HG02870 (cell line): ENCODE results near the gene ATP2C2.
"Not testable (repeated sequence)": the region's sequence is repeated elsewhere in the genome, so short reads cannot be mapped to it uniquely, and the experiment has no call there.

Source experiments
- ATAC-seq: cut with Tn5 transposase; IDR thresholded peaks from one replicate; pipeline ENCODE4 v1.9.1; 2021; ENCODE audit warnings: mild to moderate bottlenecking, moderate library complexity; ENCODE audit not compliant: unreplicated experiment

The ATP2C2 gene

DNA sequence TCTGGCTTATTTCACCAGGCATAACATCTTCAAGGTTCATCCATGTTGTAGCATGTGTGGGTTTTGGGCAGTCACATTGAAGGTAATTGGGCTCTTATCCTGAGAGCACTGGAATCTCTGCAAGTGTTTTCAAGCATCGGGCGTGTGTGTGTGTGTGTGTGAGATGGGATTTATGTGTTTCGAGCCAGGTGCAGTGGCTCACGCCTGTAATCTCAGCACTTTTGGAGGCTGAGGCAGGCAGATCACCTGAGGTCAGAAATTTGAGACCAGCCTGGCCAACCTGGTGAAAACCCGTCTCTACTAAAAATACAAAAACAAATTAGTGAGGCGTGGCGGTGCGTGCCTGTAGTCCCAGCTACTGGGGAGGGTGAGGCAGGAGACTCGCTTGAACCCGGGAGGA, 27.7 kb downstream of the ATP2C2 start:
- ATAC-seq, result not testable (repeated sequence)

DNA sequence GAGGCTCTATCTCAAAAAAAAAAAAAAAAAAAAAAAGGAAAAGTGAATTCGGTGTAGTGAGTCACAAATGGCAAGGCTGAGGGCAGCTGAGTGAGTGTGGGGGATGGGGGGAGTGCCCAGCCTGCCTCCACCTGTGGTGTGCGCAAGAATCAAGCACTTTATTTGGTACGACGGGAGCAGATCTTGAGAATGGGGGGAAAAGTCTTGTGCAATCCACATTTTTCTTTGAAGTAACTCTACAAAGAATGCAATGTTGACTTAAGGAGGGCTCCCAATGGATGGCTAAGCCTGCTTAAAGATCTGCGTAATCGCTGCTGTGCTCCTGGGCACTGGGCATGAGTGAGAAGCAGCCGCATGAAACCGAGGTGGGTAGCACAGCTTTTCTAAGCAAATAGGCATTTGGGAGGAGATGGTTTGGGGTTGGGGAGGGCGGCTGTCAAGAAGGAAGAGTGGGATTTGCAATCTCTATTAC, 28.2 kb downstream of the ATP2C2 start:
- ATAC-seq, result no peak

DNA sequence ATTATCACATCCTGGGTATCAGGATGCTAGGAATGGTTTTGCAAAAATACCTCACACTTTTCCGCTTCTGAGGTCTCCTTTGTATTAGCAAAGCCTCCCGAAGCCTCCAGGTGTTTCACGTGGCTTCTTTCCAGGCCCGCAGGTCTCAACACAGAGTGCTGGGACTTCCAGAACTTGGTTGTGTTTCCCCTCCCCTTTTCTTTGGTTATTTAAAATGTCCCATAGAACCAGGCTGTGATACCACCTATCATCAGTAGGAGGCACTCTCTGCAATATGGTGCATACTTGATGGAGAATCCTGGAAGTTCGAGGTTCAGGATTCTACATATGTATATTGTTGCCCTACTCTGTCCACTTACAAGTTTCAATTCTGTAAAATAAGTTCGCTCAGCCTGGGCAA, 28.8 kb downstream of the ATP2C2 start:
- ATAC-seq, result no peak

DNA sequence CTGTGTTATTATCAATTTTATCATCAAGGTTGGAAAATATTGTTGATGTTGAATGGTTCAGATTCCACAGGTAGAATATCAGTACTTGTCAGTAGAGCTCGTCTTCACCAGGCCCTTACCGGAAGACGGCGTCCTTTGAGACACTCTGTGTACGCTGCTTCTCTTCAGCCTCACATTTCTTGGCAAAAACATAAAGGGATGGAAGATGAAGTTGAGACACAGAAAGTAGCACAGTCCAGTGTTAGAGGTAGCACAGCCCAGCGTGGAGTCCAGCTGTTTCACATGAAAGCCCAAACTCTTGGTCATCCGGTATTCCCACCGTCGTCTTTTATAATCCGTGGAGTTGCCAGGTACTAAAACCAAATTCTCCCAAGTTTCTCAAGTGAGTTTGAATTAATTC, 30.4 kb downstream of the ATP2C2 start:
- no peak for ATAC-seq

DNA sequence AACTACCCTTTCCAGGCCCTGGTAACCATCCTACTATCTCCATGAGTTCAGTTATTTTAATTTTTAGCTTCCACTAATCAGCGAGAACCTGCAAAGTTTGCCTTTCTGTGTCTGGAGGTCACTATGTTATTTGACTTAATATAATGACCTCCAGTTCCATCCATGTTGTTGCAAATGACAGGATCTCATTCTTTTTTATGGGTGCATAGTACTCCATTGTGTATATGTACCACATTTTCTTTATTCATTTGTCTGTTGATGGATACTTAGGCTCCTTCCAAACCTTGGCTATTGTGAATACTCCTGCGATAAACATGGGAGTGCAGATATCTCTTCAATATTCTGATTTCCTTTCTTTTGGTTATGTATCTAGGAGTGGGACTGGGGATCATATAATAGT, 31.6 kb downstream of the ATP2C2 start:
- ATAC-seq, result not testable (repeated sequence)

DNA sequence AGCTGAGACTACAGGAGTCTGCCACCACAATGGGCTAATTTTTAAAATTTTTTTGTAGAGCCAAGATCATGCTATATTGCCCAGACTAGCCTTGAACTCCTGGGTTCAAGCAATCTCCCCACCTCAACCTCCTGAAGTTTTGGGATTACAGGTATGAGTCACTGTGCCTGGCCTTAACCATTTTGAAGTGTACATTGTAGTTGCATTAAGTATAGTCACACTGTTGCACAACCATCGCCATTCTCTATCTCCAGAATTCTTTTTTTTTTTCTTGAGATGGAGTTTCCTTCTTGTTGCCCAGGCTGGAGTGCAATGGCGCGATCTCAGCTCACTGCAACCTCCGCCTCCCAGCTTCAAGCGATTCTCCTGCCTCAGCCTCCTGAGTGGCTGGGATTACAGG, 35.1 kb downstream of the ATP2C2 start:
- not testable (repeated sequence) for ATAC-seq

DNA sequence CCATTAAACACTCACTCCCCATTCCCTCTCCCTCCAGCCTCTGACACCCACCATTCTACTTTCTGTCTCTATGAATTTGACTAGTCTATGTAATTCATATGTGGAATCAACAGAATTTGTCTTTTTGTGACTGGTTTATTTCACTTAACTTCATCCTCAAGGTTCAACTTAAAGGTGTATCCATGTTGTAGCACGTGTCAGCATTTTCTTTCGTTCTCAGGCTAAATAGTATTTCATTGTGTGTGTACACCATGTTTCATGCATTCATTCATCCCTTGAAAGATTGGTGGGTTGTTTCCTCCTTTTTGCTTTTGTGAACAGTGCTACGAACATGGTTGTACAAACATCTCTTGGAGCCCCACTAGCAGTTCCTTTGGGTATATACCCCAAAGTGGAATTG, 36.0 kb downstream of the ATP2C2 start:
- no peak for ATAC-seq

DNA sequence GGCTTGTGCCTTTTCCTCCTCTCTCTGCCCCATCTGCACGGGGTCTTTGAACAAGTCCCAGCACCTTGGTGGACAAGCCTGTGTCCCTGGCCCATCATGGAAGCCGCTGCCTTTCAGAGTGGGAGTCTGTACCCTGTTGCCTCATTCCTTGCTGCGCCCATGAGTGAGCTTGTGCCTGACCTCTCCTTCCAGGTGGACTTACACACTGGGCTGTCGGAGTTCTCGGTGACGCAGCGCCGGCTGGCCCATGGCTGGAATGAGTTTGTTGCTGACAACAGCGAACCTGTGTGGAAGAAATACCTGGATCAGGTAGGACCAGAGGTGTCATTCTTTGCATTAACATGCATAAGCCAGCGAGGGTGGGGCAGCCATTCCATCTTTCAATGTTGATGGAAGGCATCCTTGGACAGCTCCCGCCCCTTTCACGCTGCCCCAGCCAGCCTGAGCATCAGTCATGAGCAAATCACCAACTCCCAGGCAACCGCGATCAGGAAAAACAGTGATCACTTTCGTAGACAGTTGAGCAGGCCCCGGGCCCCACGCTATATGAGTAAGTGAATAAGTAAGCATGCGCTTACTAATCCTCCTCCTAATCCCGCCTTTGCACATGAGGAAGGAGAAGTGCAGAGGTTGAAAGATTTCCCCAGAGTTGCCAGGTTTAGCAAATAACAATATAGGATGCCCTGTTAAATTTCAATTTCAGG, 36.8 kb downstream of the ATP2C2 start:
- ATAC-seq, result no peak

DNA sequence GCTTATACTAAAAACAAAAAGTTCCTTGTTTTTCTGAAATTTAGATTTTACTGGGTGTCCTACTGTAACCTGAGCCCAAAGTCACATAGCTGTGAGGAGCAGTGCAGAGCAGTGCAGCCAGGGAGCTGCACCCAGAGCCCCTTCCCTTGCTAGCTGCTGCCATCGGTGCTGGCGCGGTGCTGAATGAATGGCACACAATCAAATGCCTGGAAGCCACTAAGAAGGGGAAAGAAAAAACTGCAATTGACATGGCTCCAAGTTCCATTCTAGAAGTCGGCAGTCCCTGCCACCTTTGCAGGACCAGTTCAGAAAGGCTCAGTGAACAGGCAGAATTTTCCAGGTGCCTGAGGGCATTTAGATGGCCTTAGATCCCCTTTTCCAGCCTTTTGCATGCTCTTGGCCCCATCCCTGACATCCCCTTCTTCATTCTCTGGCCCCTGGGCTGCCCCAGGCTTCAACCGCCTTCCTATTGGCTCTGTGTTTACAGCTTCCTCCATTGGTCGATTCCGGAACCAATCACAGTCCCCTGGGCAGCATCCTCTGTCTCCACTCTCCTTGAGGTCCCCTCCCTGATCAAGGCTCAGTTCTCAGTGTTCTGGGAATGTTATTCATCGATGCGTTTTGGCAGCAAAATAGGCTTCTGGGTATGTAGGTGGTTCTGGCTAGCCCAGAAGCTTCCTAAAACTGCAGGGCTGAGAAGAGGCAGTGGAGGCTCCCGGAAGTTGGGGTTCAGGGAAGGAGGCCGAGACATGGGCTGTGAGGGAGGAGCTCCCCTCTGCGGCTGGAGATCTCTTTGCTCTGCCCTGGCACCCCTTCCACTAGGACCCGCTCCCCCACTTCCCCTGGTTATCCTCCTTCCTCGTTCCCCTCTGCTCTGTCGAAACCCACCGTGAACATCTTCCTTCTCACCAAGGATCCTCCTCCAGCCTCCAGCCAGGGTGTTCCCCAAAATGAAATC, 37.9 kb downstream of the ATP2C2 start:
- no peak for ATAC-seq

DNA sequence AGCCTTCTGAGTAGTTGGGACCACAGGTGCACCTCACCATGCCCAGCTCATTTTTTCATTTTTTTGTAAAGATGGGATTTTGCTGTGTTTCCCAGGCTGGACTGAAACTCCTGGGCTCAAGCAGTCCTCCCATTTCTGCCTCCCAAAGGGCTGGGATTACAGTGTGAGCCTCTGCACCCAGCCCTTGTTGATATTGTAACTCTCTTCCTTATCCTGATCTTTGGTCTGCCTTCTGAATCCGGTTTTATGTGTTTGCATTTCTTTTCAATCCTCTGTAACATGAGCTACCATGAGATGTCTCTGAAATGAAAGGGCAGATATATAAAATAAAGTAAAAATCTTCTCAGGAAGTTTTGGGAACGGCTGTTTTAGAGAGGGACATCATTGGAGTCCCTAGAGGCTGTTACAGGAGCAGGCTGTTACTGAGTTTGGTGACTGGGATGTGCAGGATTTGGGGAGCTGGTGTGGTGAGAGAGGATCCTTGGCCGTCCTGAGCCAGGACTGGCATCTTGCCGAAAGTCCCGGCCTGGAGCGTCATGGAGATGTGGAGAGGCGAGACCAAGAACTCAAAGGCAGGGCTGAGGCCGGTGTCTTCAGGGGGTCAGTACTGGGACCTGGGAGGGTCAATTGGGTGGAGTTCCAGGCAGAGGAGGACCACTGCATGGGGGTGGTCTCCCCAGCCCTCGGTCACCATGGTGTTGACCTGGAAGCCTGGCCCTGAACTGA, 39.4 kb downstream of the ATP2C2 start:
- no peak for ATAC-seq

DNA sequence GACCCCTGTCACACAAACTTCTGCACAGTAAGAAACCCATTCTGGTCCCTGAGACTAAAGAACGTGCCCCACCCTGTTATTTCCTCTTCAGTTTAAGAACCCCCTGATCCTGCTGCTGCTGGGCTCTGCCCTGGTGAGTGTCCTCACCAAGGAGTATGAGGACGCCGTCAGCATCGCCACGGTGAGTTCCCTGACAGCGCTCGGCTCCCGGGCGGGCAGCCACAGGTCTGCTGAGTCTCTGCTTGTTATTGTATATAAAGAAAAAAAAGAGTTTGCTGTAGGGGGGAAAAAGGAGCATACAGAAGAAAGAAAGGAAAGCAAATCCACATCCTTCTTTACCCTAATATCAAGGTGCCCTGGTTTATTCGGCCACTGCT, 40.0 kb downstream of the ATP2C2 start:
- no peak for ATAC-seq

DNA sequence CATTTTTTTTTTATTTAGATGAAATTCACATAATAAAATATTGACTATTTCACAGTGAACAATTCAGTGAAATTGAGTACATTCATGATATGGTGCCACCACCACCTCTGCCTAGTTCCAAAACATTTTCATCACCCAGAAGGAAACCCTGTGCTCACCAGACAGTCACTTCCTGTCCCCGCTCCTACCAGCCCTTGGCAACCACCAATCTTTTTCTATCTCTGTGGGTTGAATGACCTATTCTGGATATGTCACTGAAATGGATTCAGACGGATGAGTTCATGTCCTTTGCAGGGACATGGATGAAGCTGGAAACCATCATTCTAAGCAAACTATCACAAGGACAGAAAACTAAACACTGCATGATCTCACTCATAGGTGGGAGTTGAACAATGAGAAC, 40.5 kb downstream of the ATP2C2 start:
- ATAC-seq, result no peak

DNA sequence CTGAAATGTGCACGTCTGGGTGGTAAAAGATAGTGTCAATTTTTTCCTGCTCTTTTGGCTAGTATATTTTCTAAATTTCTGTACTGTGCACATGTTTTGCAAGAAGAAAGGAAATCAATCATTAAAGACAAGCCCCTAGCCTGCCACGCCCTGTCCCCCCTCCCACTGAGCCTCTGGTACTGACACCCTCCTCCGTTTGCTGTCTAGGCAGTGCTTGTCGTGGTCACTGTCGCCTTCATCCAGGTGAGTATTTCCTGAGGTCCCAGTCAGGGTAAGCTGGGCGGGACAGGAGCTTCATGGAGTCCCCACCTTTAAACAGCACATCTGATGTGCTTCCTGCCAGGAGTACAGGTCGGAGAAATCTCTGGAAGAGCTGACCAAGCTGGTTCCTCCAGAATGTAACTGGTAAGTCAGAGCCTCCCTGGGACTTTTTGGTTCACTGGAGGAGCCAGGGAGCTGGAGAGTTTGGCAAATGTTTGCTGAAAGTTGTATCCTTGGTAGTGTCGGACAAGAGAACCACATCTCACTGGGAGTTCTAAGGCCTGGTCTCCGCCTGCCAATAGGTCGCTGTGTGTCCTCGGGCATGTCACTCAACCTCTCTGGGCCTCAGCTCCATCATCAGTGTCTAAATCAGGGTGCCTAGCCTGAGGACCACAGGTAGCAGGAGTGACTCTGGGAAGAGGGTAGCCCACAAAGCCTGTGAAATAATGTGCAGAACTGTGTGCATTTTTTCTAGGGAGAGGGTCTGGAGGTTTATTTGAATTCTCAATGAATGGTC, 42.2 kb downstream of the ATP2C2 start:
- no peak for ATAC-seq

DNA sequence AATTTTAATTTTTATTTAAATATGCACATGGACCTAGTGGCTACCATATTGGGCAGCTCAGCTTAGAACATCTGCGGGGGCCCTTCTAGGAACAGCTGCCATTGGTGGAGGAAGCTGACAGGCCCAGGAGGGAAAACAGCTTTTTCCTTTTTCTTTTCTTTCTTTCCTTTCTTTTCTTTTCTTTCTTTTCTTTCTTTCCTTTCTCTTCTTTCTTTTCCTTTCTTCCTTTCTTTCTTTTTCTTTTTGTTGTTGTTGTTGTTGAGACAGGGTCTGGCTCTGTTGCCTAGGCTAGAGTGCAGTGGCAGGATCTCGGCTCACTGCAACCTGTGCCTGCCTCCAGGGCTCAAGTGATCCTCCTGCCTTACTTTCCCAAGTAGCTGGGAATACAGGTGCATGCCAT, 43.4 kb downstream of the ATP2C2 start:
- ATAC-seq, result no peak

DNA sequence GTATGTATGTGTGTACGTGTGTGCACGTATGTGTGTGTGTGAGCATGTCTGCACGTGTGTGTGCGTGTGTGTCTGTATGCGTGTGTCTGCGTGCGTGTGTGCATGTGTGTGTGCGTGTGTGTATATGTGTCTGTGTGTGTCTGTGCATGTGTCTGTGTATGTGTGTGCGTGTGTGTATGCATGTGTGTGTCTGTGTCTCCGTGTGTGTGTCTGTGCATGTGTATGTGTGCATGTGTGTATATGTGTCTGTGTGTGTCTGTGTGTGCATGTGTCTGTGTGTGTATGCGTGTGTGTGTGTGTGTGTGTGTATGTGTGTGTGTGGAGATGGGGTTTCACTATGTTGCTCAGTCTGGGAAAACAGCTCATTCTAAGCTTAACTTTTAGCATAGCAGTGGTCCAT, 43.9 kb downstream of the ATP2C2 start:
- ATAC-seq, result no peak

DNA sequence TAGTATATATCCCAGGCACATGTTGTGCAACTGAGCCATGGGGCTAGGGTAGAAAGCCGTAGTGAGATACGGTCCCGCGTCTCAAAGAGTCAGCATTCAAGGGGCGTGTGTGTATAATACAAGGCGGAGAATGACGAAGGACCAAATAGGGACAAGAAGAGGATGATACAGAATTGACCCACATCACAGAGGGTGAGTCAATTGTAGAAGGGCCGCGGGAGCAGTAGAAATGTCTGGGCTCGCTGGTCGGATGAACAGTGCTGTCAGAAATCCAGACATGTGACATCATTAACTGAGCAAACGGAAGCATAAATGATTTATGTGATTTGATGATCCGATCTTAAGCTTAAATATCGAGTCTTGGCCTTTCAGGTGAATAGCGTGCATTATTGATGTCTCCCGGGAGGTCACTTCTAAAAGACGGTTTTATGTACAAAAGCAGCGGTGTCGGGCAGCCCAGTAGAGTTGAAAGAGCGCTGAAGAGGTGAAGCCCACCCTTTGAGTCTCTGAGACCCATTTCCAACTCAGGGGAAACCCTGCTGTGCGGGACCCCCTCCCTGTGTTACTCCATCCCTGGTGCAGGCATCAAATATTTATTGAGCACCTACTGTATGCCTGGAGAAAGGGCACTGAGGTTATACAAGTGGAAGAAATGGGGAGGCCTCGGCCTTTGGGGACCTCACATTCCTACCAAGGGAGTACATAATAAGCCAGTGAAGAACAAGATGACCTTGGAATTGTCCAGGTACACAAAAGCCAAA, 45.1 kb downstream of the ATP2C2 start:
- no peak for ATAC-seq

DNA sequence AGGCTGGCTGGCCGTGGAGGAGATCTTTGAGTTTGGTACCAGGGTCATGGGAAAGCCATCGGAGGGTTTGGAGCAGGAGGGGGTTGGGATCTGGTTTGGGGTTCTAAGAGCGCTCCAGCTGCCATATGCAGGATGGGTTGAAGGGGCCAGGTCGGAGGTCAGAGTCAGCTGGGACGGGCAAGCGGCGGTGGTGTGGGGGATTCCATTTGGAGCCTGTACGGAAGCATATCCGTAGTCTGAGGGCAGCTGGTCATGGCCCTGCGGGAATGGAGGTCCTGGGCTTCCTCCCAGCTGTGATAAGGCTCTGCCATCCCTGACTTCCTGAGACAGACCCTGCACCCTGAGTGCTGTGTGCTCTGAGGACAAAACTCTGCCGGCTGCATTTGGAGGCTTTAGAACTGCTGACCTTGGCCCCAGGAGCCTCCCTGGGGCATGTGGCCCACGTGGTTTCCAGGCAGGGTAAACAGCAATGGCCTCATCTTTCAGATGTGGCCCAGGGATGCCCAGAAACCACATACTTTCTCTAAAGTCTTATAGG, 46.5 kb downstream of the ATP2C2 start:
- no peak for ATAC-seq

DNA sequence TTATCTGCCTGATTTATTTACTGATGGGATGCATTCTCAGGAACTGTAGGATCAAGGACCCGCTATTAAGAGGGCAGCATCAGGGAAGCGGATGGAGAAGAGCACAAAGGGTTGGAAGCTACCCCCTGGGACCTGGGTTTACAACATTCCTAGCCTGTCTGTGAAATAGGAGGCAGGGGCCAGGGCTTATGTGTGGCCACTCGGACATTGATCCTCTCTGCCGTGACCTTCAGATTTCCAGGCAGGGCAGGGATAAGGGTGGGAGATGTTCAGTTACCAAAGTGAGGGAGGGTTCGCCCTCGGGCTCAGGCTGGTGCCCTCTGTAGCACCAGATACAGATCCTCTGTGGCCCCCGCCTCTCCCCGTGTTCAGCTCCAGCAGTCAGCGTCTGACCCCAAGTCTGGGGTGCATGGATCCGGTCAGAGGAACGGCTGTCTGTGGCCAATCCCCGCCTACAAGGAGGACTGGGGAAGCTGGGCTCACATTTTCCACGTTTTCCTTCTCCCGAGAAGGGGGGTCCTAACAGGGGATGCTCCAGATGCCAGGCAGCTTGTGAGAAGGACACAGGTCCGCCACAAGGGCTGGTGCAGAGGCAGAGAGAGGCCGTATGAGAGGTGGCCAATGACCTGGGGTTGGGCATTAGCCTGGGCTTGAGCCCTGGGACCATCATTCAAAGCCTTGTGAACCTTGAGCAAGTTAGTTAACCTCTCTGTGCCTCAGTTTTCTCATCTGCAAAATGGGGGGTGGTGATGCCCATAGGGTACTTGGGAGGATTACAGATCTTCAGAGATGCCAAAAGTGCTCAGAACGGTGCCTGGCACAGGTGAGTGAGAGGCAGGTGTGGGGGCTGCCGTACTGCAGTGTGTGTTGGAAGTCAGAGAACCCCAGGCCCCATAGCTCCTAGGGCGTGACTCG, 48.3 kb downstream of the ATP2C2 start:
- ATAC-seq, result no peak
